HepG2 (cell line): ENCODE measurements around the gene JOSD1. TPM values are rescaled to one million over a fixed set of nuclear protein-coding genes. Genes with fewer than 3 reads are reported as not detected.

Experiments
- ATF7-NPFF ChIP-seq: sonication (generic); formaldehyde crosslinking; IDR thresholded peaks from 2 replicates; pipeline ENCODE4 v1.8.1; 2023; ENCODE audit warnings: mild to moderate bottlenecking, low read depth, missing genetic modification reagents, moderate library complexity
- CEBPG ChIP-seq: IDR thresholded peaks from 2 replicates; pipeline ENCODE4 v1.6.1; 2016
- CREB1 ChIP-seq, 2 experiments: fragments of 450-650 bp in 1 of 2; IDR thresholded peaks; 2 replicates each; pipeline ENCODE4 v1.6.1; 2016 to 2017; ENCODE audit warnings: control low read depth in 1 of 2, mild to moderate bottlenecking in 1 of 2, missing compliant biosample characterization in 1 of 2, missing genetic modification characterization in 1 of 2
- CTCF ChIP-seq: sonication (generic); formaldehyde crosslinking; IDR thresholded peaks from 2 replicates; pipeline ENCODE4 v1.5.0; 2020; ENCODE audit warnings: mild to moderate bottlenecking, missing genetic modification reagents, moderate library complexity
- ELF1 ChIP-seq: sonication (generic); formaldehyde crosslinking; IDR thresholded peaks from 2 replicates; pipeline ENCODE4 v1.4.0; 2020; ENCODE audit warnings: missing genetic modification reagents
- ELF3 ChIP-seq: IDR thresholded peaks from 2 replicates; pipeline ENCODE4 v1.6.1; 2016; ENCODE audit warnings: missing genetic modification reagents, missing compliant biosample characterization
- FOXA3 ChIP-seq: IDR thresholded peaks from 2 replicates; pipeline ENCODE4 v1.6.1; 2016; ENCODE audit warnings: missing genetic modification reagents, missing compliant biosample characterization
- FOXJ3 ChIP-seq: sonication (generic); formaldehyde crosslinking; IDR thresholded peaks from 2 replicates; pipeline ENCODE4 v1.4.0; 2020; ENCODE audit warnings: missing genetic modification reagents, mild to moderate bottlenecking, borderline replicate concordance
- KLF12 ChIP-seq: sonication (generic); formaldehyde crosslinking; IDR thresholded peaks from 2 replicates; pipeline ENCODE4 v1.4.0; 2020; ENCODE audit warnings: missing genetic modification reagents, borderline replicate concordance
- MED1 ChIP-seq: sonication (generic); formaldehyde crosslinking; IDR thresholded peaks from 2 replicates; pipeline ENCODE4 v1.4.0; 2020; ENCODE audit warnings: missing genetic modification reagents
- MIXL1 ChIP-seq: IDR thresholded peaks from 2 replicates; pipeline ENCODE4 v1.6.1; 2016
- NCOA5 ChIP-seq: sonication (generic); formaldehyde crosslinking; IDR thresholded peaks from 2 replicates; pipeline ENCODE4 v1.4.0; 2020; ENCODE audit warnings: missing genetic modification reagents
- NKX3-1 ChIP-seq: sonication (generic); formaldehyde crosslinking; IDR thresholded peaks from 2 replicates; pipeline ENCODE4 v1.5.0; 2020; ENCODE audit warnings: missing genetic modification reagents
- PLSCR1 ChIP-seq: sonication (generic); formaldehyde crosslinking; IDR thresholded peaks from 2 replicates; pipeline ENCODE4 v1.5.0; 2020; ENCODE audit warnings: missing genetic modification reagents, mild to moderate bottlenecking, borderline replicate concordance
- SP5 ChIP-seq: IDR thresholded peaks from 2 replicates; pipeline ENCODE4 v1.6.1; 2016; ENCODE audit warnings: low read depth, borderline replicate concordance
- TFDP2 ChIP-seq: sonication (generic); formaldehyde crosslinking; IDR thresholded peaks from 2 replicates; pipeline ENCODE4 v1.4.0; 2020; ENCODE audit warnings: missing genetic modification reagents
- ZBTB7B ChIP-seq: sonication (generic); formaldehyde crosslinking; IDR thresholded peaks from 2 replicates; pipeline ENCODE4 v1.4.0; 2020; ENCODE audit warnings: missing genetic modification reagents
- ZFYVE20 ChIP-seq: sonication (generic); formaldehyde crosslinking; IDR thresholded peaks from 2 replicates; pipeline ENCODE4 v1.8.0; 2023; ENCODE audit warnings: low read depth, mild to moderate bottlenecking, moderate library complexity, missing genetic modification reagents, borderline replicate concordance
- ZNF331 ChIP-seq: sonication (generic); formaldehyde crosslinking; IDR thresholded peaks from 2 replicates; pipeline ENCODE4 v1.4.0; 2020; ENCODE audit warnings: missing genetic modification reagents
- ZNF607 ChIP-seq: sonication (generic); formaldehyde crosslinking; IDR thresholded peaks from 2 replicates; pipeline ENCODE4 v1.5.1; 2020; ENCODE audit warnings: missing genetic modification reagents, mild to moderate bottlenecking, borderline replicate concordance
- ZNF761 ChIP-seq: sonication (generic); formaldehyde crosslinking; conservative IDR thresholded peaks from 2 replicates; pipeline ENCODE4 v1.4.0; 2020; ENCODE audit warnings: mild to moderate bottlenecking, missing genetic modification reagents
- ZNF792 ChIP-seq: IDR thresholded peaks from 2 replicates; pipeline ENCODE4 v1.6.1; 2016
- ZNF83 ChIP-seq: sonication (generic); formaldehyde crosslinking; IDR thresholded peaks from 2 replicates; pipeline ENCODE4 v1.4.0; 2020; ENCODE audit warnings: missing genetic modification reagents, mild to moderate bottlenecking, borderline replicate concordance
- ZNF879 ChIP-seq: sonication (generic); formaldehyde crosslinking; IDR thresholded peaks from 2 replicates; pipeline ENCODE4 v1.8.1; 2023; ENCODE audit warnings: missing genetic modification reagents
- ZSCAN9 ChIP-seq: IDR thresholded peaks from 2 replicates; pipeline ENCODE4 v1.6.1; 2016; ENCODE audit warnings: borderline replicate concordance
- polyA plus RNA-seq, 8 experiments: library from polyadenylated mRNA; depleted of rRNA in 3 of 8; stranded (reverse) in 7 of 8; unstranded in 1 of 8; fragments of >200 nt; fragmentation: Illumina TruSeq in 4 of 8; extraction: Trizol in 4 of 8; gene quantifications; 2 replicates each; pipeline versions ENCODE4 v1.2.1 to v1.2.3, GENCODE V29; 2011 to 2016; ENCODE audit warnings: low read depth in 4 of 8, missing spikeins in 1 of 8, mixed read lengths in 1 of 8; ENCODE audit not compliant: insufficient read depth in 1 of 8
- total RNA-seq, 5 experiments: library from RNA; depleted of rRNA; stranded (reverse); fragments of >200 nt; fragmentation: Illumina TruSeq; extraction: Trizol; gene quantifications; 2 replicates each; pipeline ENCODE4 v1.2.3, GENCODE V29; 2016; ENCODE audit warnings: low read depth in 1 of 5

The JOSD1 gene
- total and polyA plus RNA-seq, 2 of the 13 experiments (the other 11 are each of a cell fraction or from before 2014, with no cell fraction given) = 31.7 to 38.4 TPM

DNA sequence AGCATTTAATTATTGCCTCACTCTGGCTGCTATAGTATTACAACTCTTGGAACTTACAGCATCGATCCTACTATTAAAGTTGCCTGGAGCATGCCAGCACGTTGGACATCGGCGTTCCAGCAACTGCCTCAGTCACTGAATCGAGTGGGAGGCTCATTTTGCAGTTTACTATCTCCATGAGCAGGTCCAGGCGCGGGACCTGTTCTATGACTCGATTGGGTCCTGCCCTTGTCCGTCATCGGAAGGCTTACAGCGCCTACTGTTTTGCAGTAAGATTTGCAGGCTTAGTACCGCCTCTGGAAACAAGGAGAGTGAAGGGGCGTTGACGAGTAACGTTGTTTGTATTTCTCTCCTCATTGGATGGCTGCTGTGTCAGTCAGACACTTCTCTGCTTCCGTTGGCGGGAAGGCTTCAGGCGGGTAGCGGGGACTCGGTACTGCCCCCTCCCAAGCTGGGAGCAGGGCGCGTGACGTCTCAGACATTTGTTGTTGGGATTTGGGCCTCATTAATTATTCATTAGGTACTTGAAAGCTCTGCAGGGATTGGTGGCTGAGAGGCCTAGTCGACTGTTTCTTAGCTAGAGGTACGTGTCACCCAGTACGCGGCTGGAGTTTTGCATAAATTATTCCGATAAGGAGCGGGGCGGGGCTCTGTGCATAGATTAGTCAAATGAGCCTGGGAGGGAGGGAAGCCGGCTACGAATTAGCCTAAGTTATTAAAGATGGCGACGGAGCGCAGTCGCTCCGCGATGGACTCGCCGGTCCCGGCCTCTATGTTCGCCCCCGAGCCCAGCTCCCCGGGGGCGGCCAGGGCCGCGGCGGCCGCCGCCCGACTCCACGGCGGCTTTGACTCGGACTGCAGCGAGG is 4.7 kb upstream of the JOSD1 start, which contains the start of gene GTPBP1 (continued):
- TF ChIP-seq ZNF331 (CRISPR knock-in tag) (0 out of 2 replicates have a peak, but pooled peaks have one; percentile 16), ZNF879 (CRISPR knock-in tag) (no peak), ZFYVE20 (no peak), CTCF (CRISPR knock-in tag) (peak; percentile 24; the same call in 1 of the 2 replicates), ELF1 (CRISPR knock-in tag) (peak; percentile 27; the same call in 1 of the 2 replicates), CEBPG (CRISPR knock-in tag) (0 out of 2 replicates have a peak, but pooled peaks have one; percentile 6), ZNF607 (CRISPR knock-in tag) (peak; percentile 35; the same call in 1 of the 2 replicates), ZNF792 (CRISPR knock-in tag) (peak; percentile 97), CREB1 (IDR thresholded peaks at IDR 0.05) (peak; percentile 97), CREB1 (CRISPR knock-in tag; IDR thresholded peaks at IDR 0.05) (peak; percentile 97), ZSCAN9 (CRISPR knock-in tag) (0 out of 2 replicates have a peak, but pooled peaks have one; percentile 12), ATF7-NPFF (CRISPR knock-in tag) (0 out of 2 replicates have a peak, but pooled peaks have one; percentile 19), PLSCR1 (CRISPR knock-in tag) (no peak), TFDP2 (CRISPR knock-in tag) (peak; percentile 93), MIXL1 (CRISPR knock-in tag) (peak; percentile 71; the same call in 1 of the 2 replicates), ZNF761 (CRISPR knock-in tag) (peak; percentile 37; the same call in 1 of the 2 replicates), SP5 (CRISPR knock-in tag) (0 out of 2 replicates have a peak, but pooled peaks have one; percentile 9), KLF12 (CRISPR knock-in tag) (0 out of 2 replicates have a peak, but pooled peaks have one; percentile 9), ZNF83 (CRISPR knock-in tag) (0 out of 2 replicates have a peak, but pooled peaks have one; percentile 56), ELF3 (CRISPR knock-in tag) (peak; percentile 63), MED1 (CRISPR knock-in tag) (0 out of 2 replicates have a peak, but pooled peaks have one; percentile 11), NCOA5 (CRISPR knock-in tag) (no peak), FOXA3 (CRISPR knock-in tag) (peak; percentile 66), FOXJ3 (CRISPR knock-in tag) (0 out of 2 replicates have a peak, but pooled peaks have one; percentile 29), NKX3-1 (CRISPR knock-in tag) (0 out of 2 replicates have a peak, but pooled peaks have one; percentile 43), ZBTB7B (no peak)
